NCI-H2196 (cell line): Measurements from ENCODE around the gene NEURL1.
"Not testable (repeated sequence)": the region's sequence is repeated elsewhere in the genome, so short reads cannot be mapped to it uniquely, and the experiment has no call there.

ENCODE experiments used
- DNase-seq: peaks from one replicate; lab custom pipeline; 2025; ENCODE audit not compliant: unreplicated experiment; lab: John Stamatoyannopoulos, UW

The NEURL1 gene

GRCh38 chr10:103459615-103460014, 33.9 kb upstream of the NEURL1 start:
- no peak for DNase-seq

GRCh38 chr10:103463499-103463898, 30.0 kb upstream of the NEURL1 start:
- no peak for DNase-seq

GRCh38 chr10:103465411-103466179, 27.9 kb upstream of the NEURL1 start:
- no peak for DNase-seq

GRCh38 chr10:103466734-103467133, 26.8 kb upstream of the NEURL1 start:
- no peak for DNase-seq

GRCh38 chr10:103467406-103467805, 26.1 kb upstream of the NEURL1 start:
- DNase-seq = no peak

GRCh38 chr10:103469201-103469600, 24.3 kb upstream of the NEURL1 start:
- no peak for DNase-seq

GRCh38 chr10:103470761-103471653, 22.5 kb upstream of the NEURL1 start:
- DNase-seq = no peak

- no peak for DNase-seq
Measured at GRCh38 chr10:103472005-103472404, 21.5 kb upstream of the NEURL1 start.

GRCh38 chr10:103473261-103473671, 20.2 kb upstream of the NEURL1 start:
- DNase-seq = no peak

GRCh38 chr10:103474077-103474476, 19.4 kb upstream of the NEURL1 start:
- no peak for DNase-seq

- no peak for DNase-seq
Measured at GRCh38 chr10:103475437-103475836, 18.1 kb upstream of the NEURL1 start.

GRCh38 chr10:103476046-103476768, 17.3 kb upstream of the NEURL1 start:
- DNase-seq = peak; percentile 7

GRCh38 chr10:103478671-103479070, 14.8 kb upstream of the NEURL1 start:
- DNase-seq = no peak

GRCh38 chr10:103479135-103479534, 14.4 kb upstream of the NEURL1 start, which contains the start of gene CALHM3:
CALHM3 (minus strand) TSS chr10:103479240; CDS start chr10:103479032, 208 bp downstream.
- no peak for DNase-seq

- DNase-seq = no peak
Measured at GRCh38 chr10:103480521-103480920, 13.0 kb upstream of the NEURL1 start.

GRCh38 chr10:103481974-103482531, 11.5 kb upstream of the NEURL1 start:
- DNase-seq = peak; percentile 17

- not testable (repeated sequence) for DNase-seq
Measured at GRCh38 chr10:103486635-103487409, 6.7 kb upstream of the NEURL1 start.

GRCh38 chr10:103487410-103487708, 6.1 kb upstream of the NEURL1 start:
- no peak for DNase-seq

- DNase-seq = no peak
Measured at GRCh38 chr10:103490986-103491314, 2.6 kb upstream of the NEURL1 start.

GRCh38 chr10:103491729-103492364, 1.7 kb upstream of the NEURL1 start:
- DNase-seq = no peak
